ENCODE measurements around the gene DLGAP4.

The DLGAP4 gene

DNA sequence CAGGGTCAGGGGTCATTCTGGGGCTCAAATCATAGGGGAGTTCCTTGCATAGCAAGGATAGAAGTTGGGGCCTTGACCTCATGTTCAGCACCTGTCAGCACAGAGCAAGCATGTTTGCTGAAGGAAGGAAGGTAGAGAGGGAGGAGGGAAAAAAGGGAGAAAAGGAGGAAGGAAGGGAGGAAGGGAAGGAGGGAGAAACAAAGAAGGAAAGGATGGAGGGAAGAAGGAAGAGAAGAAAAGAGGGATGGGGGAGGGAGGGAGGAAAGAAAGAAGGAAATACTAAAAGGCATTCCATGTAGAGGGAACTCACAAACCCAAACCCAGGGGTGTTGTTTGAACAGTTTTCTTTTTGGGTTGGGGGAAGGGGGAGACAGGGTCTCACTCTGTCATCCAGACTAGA, 80.1 kb downstream of the DLGAP4 start:
- DNase-seq: no peak

DNA sequence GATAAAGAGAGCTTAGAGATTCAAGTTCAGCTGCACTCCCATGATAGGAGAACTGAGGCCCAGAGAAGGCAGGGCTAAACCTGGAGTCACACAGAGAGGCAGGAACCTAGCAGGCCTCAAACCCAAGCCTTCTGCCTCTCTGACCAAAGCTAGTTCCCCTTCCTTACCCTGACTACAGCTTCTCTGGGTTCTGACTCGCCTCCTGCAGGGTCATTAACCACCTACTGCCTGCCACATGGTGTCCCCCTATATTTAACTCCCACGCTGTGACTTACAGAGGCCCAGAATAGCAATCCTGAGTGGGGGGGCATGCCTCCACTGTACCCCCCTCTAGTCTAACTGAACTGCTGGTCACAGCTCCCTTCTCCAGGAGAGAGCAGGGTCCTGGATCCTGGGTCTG, 84.1 kb downstream of the DLGAP4 start:
- no peak for DNase-seq

DNA sequence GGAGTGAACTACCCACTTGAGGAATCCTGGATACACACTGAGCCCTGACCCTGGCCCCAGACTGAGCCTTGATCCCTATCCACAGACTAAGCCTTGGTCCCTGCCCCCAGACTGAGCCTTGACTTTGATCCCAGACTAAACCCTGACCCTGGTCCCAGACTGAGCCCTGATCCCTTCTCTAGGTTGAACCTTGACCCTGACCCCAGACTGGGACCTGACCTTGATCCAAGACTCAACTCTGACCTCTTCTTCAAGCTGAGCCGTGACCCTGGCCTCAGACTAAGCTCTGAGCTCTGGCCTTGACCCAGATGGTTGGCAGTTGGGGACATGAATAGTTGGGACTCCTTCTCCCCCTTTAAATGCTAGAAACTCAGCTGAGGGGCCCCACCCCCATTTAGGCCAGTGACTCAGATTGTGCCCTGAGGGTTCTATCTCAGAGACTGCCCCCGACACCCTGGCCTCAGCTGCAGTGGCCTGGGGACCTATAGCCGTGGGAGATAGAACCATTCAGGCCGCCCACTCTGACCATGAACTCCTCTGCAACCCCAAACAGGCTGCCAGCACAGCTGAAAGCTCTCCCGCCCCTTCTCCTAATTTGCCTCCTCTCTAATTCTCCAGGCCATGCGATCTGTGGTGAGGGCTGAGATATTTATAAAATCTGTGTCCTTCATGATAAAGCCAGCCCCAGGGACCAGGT, 84.7 kb downstream of the DLGAP4 start:
- no peak for DNase-seq

DNA sequence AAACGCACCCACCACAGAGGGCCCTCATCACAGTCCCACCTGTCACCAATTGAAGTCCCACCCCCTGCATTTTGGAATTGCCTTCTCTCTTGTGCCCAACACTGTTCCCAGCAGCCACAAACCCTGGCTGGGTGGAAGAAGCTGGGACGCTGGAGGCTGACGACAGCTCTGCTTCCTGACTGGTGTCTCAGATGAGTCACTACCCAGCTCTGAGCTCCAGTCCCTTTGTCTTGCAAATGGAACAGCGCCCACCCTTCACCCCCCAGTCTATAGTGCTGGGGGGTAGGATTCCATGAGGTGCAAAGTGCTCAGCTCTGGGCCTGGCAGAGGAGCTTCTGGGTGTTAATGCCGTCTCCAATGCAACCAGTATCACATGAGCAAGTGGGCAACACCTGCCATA, 85.3 kb downstream of the DLGAP4 start:
- no peak for DNase-seq

DNA sequence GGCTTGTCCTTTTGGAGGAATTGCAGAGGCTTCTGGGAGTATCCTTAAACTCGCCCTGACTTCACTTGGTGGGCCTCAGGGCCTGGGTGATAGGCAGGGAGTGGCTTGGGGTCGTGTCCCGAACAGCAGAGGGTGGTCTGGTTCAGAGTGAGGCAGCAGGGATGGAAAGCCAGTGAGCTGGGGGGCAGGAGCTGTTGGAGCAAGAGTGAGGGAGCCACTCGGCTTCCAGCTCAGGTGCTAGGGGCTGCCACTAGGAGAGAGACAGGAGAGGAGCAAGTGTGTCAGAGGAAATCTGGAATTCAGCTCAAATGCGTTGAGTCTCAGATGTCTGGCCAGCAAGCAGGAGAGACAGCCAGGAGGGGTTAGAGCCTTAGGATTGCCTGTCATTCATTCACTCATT, 85.8 kb downstream of the DLGAP4 start:
- no peak for DNase-seq

DNA sequence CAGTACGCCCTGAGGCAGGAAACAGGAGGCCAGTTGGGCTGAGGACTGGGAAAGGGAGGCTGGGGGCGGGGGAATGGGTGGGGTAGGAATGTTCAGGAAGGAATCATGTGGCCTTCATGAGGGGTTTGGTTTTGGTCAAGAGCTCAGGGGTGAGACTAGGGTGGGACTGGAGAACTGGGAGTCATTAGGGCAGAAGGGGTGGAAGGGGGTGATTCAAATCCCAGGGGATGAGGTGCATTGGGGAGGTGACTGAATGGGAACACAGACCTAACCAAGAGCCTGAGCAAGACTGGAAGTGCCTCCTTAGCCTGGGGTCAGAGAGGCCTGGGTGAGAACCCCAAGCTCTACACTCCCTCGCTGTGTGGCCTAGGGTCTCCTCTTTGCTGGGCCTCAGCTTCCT, 86.8 kb downstream of the DLGAP4 start:
- DNase-seq: no peak

DNA sequence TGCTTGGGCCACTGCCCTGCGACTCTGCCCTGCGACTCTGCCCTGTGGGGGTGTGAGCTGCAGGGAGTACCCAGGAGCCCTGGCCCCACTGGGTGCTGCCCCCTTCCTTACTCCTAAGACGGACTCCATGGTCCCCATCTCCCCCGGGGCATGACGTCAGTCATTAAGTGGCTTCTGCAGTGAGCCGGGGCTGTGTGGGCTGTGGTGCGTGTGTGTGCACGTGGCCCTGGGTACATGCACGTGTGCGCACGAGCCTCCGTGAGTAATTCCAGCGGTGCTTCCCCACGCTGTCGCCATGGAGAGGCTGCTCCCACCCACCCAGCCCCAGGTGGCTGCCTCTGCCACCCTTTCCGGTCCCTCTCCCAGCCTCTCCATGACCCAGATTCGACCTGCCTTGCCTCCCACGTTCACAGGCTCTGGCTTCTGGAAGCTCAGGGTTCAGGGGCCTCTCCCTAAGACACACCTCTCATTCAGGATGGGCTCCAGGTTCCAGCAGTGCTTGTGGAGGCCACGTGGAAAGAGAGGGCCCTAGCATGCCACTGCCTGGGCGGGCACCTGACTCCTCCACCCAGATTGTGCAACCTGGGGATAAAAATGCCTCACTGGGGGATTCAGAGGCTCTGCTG, 88.3 kb downstream of the DLGAP4 start:
- no peak for DNase-seq

DNA sequence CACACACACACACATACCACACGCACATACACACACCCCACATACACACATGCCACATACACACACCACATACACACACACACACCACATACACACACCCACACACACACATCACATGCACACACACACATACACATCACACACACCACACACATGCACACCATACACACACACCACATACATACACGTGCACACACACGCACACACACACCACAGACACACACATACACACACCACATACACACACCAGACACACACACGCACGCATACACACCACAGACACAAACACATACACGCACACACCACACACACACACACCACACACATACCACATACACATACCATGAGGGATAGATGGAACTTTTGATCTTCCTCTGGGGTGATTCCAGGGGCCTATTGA, 90.2 kb downstream of the DLGAP4 start:
- no peak for DNase-seq

DNA sequence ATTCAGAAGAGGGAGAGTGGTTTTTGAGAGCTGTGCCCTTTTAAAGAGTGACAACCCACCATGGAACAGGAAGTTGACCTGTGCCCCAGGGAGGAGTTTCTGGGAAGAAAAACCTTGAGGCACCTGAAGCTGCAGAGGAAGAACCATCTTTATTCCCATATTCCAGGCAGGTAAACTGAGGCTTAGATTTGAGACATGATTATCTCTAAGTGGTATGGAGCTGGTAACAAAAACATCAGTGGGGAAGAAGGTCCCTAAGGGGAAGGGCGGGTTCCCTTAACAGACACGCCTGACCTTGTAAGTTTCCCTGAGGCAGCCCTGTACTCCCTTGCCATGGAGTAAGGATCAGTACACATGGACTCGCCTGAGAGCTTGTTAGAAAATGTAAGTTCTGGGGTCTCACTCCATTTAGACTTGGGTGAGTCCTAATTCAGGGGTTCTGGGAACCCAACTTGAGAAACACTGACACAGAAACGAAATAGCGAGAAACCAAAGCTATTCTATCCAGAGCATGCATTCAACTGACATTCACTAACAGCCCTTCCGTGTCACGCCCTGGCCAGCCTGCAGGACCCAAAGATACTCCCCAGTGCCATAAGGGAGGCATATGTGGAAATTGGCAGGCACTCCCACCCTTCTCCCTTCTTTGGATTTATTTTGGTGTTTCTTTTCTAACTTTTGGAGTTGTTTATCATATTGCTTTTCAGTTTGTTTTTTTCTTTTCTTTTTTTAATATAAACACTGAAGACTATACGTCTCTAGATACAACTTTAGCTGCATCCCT, 90.9 kb downstream of the DLGAP4 start:
- no peak for DNase-seq

DNA sequence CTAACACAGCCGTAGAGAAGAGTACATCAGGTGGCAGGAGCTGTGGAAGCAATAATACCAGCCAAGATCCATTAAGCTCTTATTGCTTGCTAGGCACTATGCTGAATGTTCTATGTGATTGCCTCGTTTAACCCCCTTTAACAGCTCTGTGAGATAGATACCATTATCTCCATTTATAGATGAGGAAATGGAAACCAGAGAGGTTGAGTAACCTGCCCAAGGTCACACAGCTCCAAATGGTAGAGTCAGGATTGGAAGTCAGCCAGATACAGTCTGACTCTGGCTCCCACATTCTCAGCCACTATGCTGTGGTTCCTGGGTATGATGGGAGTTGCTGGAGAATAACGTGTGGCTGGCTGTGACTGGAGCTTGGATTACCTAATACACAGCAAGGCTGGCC, 92.4 kb downstream of the DLGAP4 start:
- no peak for DNase-seq

DNA sequence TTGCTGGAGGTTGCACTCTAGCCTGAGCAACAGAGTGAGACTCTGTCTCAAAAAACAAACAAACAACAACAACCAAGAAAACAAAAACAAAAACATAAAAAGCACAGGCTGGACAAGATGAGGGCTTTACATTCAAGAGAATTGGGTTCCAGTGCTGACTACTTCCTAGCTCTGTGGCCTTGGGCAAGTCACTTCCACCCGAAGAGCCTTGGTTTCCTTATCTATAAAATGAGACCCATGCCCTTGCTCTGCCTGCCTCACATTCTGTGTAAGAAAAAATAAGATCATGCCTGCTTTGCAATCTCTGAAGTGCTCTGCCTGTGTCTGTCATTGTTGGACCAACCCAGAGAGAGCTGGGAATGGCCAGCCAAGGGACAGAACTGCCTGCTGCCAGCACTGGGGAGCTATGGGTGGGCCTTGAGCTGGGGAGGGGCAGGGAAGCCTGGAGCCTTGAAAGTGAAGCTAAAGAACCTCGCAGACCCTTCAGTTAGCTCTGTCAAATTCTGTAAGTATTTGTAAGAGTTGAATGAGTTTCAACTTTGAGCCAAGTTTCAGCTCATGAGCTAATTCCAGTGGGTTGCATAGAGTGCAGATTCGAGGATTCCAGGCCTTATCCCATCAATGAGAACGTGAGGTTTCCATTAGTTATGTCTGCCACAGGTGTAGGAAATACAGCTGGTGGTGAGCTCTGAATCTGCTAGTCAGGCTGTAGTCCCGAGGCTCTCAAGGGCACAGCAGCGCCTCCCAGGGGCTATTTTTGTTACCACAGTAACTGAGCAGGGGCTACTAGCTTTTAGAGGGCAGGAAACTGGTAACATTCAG, 93.2 kb downstream of the DLGAP4 start:
- peak; percentile 8 for DNase-seq

DNA sequence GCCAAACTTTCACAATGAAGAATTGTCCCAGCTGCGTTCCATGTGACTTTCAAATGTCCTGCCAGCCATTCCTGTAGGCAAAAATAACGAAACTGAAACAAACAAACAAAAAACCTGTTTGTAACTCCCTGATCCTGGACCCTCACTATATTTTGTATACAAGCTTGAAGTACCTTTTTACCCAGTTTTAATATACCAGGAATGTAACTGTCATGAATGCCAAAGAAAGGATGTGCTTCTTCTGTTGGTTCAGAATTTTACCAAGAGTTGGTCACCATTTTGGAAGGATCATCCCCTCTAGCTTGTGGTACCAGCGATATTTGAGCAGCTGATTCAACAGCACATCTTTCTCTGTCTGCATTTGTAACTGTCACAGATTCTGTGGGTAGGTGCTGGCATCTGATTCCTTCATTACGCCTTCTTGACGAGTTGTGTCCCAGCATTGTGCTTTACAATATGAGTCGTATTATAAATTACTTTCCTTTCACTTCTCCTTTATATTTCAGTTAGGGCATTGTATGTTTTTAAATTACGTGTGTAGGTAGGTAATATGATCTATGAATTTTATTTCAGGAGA, 93.9 kb downstream of the DLGAP4 start:
- DNase-seq: no peak

DNA sequence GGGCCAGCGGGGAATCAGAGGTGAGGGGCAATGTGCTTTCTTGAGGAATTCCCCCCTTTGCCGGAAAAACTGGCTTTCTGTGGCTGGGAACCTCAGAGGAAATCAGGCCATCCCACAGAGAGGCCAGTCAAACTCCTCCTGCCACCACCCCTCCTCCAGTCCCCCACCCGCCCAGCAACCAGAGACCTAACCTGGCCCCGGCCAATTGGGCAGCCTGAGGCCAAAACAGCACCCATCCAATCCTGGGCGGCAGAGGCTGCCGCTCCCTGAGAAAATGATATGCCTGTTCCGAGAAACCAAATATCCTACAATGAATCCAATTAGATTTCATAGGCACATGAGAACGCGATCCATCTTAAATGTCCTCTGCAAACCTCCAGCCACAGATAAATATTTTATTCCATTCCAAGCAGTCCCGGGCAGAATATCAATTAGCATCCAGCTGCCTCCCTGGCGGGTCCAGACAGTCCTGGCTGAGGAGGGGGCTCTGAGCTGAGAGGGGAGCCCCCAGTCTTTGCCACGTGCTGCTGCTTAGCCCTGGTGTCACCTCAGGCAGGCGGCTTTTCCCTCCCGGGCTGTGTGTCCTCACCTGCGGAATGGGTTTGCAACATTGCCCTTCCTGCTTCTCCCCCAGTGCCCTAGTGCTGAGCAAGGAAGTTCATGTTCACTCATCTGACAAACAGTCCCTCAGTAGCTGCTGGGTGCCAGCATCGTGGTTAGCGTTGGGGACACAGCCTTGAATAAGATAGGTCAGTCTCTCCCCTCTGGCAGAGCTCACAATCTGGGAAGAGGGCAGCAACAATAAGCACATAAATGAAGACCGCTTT, 95.0 kb downstream of the DLGAP4 start:
- DNase-seq: no peak

DNA sequence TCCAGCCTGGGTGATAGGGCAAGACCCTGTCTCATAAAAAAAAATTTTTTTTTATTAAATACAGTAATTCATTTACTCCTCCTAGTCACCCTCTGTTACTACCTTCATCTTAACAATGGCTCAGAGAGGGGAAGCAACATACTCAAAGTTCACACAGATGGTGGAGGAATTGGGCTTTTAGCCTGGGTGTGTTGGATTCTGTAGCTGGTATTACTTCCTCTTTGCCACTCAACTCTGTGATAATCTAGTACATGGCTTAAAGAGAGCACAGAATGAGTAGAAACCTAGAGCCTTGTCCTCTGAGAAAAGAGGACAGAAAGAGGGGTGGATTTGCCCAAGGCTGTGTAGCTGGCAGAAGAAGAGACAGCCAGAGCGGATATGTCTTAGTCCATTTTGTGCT, 96.6 kb downstream of the DLGAP4 start:
- DNase-seq: no peak

DNA sequence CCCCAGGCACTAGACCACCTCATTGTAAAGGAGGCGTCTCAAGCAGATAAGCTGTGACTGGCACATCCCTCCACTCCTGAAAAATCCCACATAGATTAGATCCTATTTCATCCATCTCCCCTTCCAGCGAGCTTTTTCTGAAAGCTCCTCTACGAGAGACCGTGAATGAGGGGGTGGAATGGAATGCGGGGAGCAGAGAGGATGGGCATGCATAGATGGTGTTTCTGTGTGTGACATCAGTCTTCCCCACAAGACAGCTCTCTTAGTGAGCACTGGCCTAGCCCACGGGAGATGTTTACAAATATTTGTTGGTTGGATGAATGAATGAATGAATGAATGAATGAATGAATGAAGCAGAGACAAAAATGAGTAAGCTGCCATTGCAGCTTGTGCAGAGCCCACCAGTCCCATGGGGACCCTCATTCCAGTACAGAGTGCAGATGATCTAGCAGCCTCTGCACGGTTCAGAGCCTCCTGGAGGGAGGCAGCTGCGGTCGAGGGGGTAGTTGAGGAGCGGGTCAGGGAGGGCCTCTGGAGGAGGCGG, 98.4 kb downstream of the DLGAP4 start:
- no peak for DNase-seq

DNA sequence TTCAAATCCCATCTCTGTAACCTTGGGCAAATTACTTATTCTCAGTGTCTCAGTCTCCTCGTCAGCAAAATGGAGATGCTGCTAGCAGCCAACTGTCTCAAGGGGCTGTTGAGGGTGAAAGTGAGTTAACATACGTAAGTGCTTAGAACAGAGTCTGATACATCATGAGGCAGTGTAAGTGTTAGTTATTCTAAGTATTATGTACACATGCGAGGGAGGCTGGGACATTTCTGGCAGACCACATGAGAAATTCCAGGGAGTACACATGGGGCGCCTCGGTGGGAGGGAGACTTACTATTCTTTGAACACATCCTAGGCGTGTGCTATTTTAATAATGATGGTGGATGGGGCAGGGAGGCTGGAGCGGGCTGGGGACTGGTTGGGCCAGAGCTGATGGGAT, 99.1 kb downstream of the DLGAP4 start:
- no peak for DNase-seq

DNA sequence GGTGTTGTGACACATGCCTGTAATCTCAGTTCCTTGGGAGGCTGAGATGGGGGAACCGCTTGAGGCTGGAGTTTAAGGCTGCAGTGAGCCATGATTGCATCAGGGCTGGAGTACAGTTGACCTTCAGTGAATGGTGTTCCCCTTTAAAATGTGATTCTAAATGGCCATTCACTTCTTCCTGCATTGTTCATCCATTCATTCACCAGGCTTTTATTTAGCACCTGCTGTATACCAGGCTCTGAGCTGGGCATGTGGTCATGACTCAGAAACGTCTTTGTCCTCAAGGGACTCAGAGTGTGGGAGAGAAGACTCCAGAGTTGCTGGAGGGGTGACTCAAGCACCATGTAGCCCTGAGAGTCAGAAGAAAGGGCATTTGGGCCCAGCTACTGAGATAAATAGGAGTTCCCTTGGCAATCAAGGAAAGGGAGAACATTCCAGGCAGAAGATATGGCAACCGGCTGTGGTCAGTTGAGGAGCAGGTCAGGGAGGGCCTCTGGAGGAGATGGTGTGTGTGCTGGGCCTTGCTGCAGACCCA, 101.1 kb downstream of the DLGAP4 start:
- no peak for DNase-seq

DNA sequence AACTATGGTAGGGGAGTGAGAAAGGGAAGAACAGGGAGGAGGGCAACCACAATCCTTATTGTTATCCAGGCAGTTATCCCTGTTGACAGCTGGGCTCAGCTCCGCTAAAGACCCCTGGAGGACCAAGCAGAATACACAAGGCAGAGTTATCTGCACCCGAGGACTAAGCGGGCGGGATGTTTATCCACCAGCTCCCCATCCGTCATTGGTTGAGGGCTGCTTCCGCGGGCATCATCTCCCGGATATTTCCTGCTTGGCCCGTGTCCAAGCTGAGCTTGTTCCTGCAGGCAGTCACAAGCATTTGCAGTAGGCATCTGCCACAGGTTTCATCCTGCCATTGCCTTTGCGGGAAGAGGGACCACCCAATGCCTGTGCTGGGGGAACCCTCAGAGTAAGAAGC, 102.1 kb downstream of the DLGAP4 start:
- no peak for DNase-seq

DNA sequence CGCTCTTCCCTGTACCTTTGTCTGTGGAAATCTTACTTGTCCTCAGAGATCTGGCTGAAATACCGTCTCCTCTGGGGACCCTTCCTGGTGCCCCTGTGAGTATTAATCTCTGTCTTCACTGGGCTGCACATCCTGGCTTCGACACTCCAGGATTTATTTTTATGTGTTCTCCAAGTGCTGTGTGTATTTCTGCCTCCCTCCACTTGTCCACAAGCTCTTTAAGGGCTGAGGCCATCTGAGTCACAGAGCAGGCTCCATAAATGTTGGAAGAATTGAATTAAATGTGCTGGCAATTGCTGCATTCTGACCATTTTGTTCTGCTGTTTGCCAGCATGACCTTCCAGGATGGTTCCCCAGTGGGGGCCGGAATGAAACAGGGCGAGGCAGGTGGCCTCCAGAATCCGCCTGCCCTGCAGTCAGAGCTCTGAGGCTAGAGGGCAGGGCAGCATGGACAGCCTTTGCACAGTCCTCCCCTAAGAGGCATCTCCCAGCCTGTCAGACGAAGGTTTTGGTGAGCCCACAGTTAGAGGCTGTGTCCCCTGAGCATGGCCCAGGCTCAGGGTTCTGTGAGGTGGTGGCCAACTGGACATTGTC, 105.8 kb downstream of the DLGAP4 start:
- DNase-seq: no peak

DNA sequence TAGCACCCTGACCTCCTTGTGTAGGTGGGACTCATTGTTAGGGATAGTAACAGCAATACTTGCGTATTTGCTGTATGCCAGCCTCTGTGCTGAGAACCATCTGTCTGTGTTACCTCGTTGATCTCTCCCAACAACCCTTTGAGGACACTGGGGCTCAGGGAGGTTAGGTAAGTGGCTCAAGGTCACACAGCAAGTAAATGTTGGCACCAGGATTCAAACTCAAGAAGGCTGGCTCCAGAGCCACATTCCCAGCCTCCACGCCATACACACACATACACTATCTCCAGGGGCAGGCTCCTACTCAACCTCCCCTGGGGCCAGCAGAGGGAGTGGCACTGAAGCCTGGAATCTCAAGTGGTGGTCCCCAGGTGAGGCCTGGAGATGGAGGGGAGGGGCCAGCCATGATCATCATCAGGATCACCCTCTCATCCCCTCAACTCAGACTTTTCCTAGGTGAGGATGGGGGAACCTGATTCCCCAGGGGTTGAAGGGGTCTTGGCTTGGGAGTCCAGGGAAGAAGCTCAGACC, 109.4 kb downstream of the DLGAP4 start:
- no peak for DNase-seq

DNA sequence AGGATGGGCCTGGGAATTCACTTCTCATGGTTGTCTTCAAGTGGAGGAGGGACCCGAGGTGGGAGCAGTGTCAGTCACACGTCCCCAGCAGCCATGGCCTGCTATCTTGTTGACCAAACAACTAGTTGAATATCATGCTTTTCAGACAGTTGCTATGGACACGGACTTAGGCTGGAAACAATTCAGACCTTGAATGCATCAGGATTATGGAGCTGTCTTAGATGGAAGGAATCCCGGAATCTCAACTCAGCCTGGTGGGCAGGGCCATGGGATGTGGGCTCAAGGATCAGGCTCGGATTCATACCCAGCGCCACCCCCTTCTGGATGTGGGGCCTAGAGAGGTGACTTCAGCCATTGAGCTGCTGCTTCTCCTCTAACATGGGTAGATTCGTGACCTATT, 112.6 kb downstream of the DLGAP4 start:
- DNase-seq: no peak
